ENCODE data around the gene CHD6.

Gene CHD6

DNA sequence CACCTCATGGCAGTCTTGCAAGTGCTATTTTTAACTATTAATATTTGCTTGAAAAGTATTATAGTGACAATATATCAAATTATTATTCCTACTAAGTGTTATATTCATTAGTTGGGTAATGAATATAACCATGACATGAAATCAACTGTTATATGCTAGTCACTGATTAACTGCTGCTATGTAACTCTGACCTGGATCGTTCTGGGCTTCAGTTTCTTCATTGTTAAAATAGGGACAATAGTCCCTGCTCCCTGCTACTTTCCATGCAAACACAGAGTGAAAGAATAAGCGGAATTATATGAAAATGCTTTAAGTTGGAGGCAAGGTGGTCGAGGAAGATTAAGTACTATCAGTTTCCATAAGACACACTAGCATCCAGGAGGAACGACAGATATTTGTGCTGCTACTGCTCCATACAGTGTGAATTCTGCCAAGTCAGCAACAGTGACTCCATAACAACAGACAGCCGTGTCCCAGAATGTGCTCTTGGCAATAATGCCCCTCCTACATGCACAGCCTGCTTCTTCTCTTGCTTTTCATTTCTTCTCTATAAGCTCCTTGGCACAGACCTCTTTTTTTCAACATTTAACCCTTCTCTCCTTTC, 107.2 kb downstream of the CHD6 start:
- TF ChIP-seq CTCF (IDR thresholded peaks at IDR 0.05; ENCODE audit: low read depth, low read length, missing control alignments): no peak
- no peak for DNase-seq
- in situ Hi-C loops (cut with HindIII; ENCODE audit: low pct_ligation_motif_present, low sequenced_read_pairs): no loop called here
- peaks cover 3% of the 10 kb centered on the region for H3K36me3 ChIP-seq (replicated peaks)
- H3K4me3 ChIP-seq (ENCODE audit: low read depth, low read length): no peak overlapping the region
- no peak overlapping the region for H3K27ac ChIP-seq
- no peaks in the 10 kb centered on the region for H3K27me3 ChIP-seq (replicated peaks)

- no peak overlapping the region for H3K4me3 ChIP-seq (ENCODE audit: low read depth, low read length)
- in situ Hi-C loops (cut with HindIII; ENCODE audit: low pct_ligation_motif_present, low sequenced_read_pairs): no loop called here
- no peak overlapping the region for H3K27ac ChIP-seq
- H3K36me3 ChIP-seq (replicated peaks): peaks cover 3% of the 10 kb centered on the region
- TF ChIP-seq CTCF (IDR thresholded peaks at IDR 0.05; ENCODE audit: low read depth, low read length, missing control alignments): no peak
- H3K27me3 ChIP-seq (replicated peaks): no peaks in the 10 kb centered on the region
- DNase-seq: no peak
These were observed 108.0 kb downstream of the CHD6 start for GRCh38 chr20:41510224-41510623.

DNA sequence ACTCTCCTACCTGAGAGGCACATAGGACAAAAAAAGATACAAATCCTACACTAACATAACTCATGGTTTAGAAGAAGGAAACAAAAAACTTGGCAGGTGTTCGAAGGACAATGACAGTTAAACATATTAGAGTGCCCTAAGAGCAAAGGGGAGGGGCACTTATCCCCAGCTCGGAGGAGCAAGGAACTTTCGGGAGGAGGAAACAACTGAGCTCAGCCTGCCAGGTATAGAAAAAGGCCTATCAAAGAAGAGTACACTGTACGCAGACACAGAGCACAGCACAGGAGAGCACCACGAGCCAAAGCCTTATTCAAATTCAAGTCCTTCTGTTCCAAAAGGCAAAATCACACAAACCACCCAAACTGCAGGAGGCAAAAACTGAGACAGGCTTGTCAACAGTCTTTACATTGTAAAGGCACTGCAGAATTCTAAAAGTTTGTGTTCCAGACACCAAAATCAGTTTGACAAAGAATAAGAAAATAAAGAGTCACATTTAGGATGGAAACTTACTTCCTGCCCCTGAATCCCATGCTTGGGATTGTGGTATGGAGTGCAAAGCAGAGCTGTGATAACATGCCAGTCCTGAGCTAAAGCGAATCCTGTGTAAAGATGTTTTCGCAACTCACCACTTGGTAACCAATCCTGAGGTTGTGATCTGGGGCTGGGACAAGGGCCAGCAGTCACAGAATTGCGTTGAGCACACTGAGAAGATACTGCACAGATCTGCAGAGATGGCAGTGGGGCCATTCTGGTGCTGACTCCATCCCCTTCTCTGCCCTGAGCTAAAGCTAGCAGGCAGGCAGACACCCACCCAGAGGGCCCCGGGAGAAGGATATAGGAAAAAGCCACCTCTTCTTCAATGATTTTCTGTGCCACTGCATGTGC, 108.6 kb downstream of the CHD6 start:
- DNase-seq: peak; percentile 29
- Histone ChIP-seq H3K27ac (no peak overlapping the region), H3K36me3 (replicated peaks) (peaks cover 3% of the 10 kb centered on the region), H3K4me3 (ENCODE audit: low read depth, low read length) (no peak overlapping the region), H3K27me3 (replicated peaks) (no peaks in the 10 kb centered on the region)
- TF ChIP-seq CTCF (IDR thresholded peaks at IDR 0.05; ENCODE audit: low read depth, low read length, missing control alignments): no peak
- in situ Hi-C loops (cut with HindIII; ENCODE audit: low pct_ligation_motif_present, low sequenced_read_pairs): no loop called here

GRCh38 chr20:41508335-41508734, 109.8 kb downstream of the CHD6 start:
- no peak for DNase-seq
- Histone ChIP-seq H3K27me3 (replicated peaks) (no peaks in the 10 kb centered on the region), H3K4me3 (ENCODE audit: low read depth, low read length) (no peak overlapping the region), H3K27ac (no peak overlapping the region), H3K36me3 (replicated peaks) (no peaks in the 10 kb centered on the region)
- no peak for TF ChIP-seq CTCF (IDR thresholded peaks at IDR 0.05; ENCODE audit: low read depth, low read length, missing control alignments)
- in situ Hi-C loops (cut with HindIII; ENCODE audit: low pct_ligation_motif_present, low sequenced_read_pairs): no loop called here

GRCh38 chr20:41507851-41508250, 110.3 kb downstream of the CHD6 start:
- Histone ChIP-seq H3K27ac (no peak overlapping the region), H3K27me3 (replicated peaks) (no peaks in the 10 kb centered on the region), H3K36me3 (replicated peaks) (no peaks in the 10 kb centered on the region), H3K4me3 (ENCODE audit: low read depth, low read length) (no peak overlapping the region)
- DNase-seq: no peak
- in situ Hi-C loops (cut with HindIII; ENCODE audit: low pct_ligation_motif_present, low sequenced_read_pairs): no loop called here
- TF ChIP-seq CTCF (IDR thresholded peaks at IDR 0.05; ENCODE audit: low read depth, low read length, missing control alignments): no peak
